Osteocyte (in vitro differentiated cells): ENCODE measurements around the gene PDE11A. TPM values are rescaled to one million over a fixed set of nuclear protein-coding genes. Genes with fewer than 3 reads are reported as not detected.

Source experiments
- DNase-seq: peaks from one replicate; pipeline ENCODE4 v3.0.0; 2021; ENCODE audit warnings: mixed read lengths; ENCODE audit not compliant: unreplicated experiment; ENCODE audit errors: extremely low spot score
- H3K27ac Mint-ChIP-seq: one replicate; pipeline ENCODE4 v1.8.0; 2021; ENCODE audit warnings: mild to moderate bottlenecking, mixed read lengths; ENCODE audit not compliant: unreplicated experiment
- H3K27me3 Mint-ChIP-seq: one replicate; pipeline ENCODE4 v1.8.0; 2021; ENCODE audit warnings: mixed read lengths; ENCODE audit not compliant: unreplicated experiment
- H3K36me3 Mint-ChIP-seq: one replicate; pipeline ENCODE4 v1.8.0; 2021; ENCODE audit warnings: mixed read lengths; ENCODE audit not compliant: unreplicated experiment
- H3K4me1 Mint-ChIP-seq: one replicate; pipeline ENCODE4 v1.8.0; 2021; ENCODE audit warnings: mixed read lengths; ENCODE audit not compliant: unreplicated experiment
- H3K4me3 Mint-ChIP-seq: one replicate; pipeline ENCODE4 v1.8.0; 2021; ENCODE audit warnings: mild to moderate bottlenecking, moderate library complexity, mixed read lengths; ENCODE audit not compliant: unreplicated experiment
- H3K9me3 Mint-ChIP-seq: one replicate; pipeline ENCODE4 v1.8.0; 2021; ENCODE audit warnings: mixed read lengths; ENCODE audit not compliant: unreplicated experiment
- CTCF ChIP-seq: fragments of 200-600 bp; sonication (generic); IDR thresholded peaks from 2 replicates; pipeline ENCODE4 v1.5.0; 2021; ENCODE audit warnings: antibody characterized with exemption, mild to moderate bottlenecking, moderate library complexity
- total RNA-seq: library from RNA; stranded (reverse); gene quantifications from 2 replicates; pipeline ENCODE4 v1.2.1, GENCODE V29; 2021

Gene PDE11A
- total RNA-seq, 1 donor from 2014 or later: 0.05 TPM

- Mint-ChIP-seq H3K27me3 (no peaks in the 10 kb centered on the region), H3K4me3 (no peak overlapping the region), H3K27ac (no peak overlapping the region), H3K9me3 (no peaks in the 10 kb centered on the region), H3K4me1 (no peaks in the 10 kb centered on the region), H3K36me3 (no peaks in the 10 kb centered on the region)
- DNase-seq: no peak
- TF ChIP-seq CTCF: no peak
Observed at GRCh38 chr2:177894546-177894945, 178.0 kb downstream of the PDE11A start.

GRCh38 chr2:177893880-177894279 is 178.7 kb downstream of the PDE11A start:
- no peaks in the 10 kb centered on the region for H3K9me3 Mint-ChIP-seq
- no peaks in the 10 kb centered on the region for H3K36me3 Mint-ChIP-seq
- DNase-seq: no peak
- no peak overlapping the region for H3K27ac Mint-ChIP-seq
- no peak overlapping the region for H3K4me3 Mint-ChIP-seq
- TF ChIP-seq CTCF: no peak
- no peaks in the 10 kb centered on the region for H3K4me1 Mint-ChIP-seq
- H3K27me3 Mint-ChIP-seq: no peaks in the 10 kb centered on the region

- H3K4me3 Mint-ChIP-seq: no peak overlapping the region
- H3K27me3 Mint-ChIP-seq: no peaks in the 10 kb centered on the region
- H3K4me1 Mint-ChIP-seq: no peaks in the 10 kb centered on the region
- DNase-seq: no peak
- no peaks in the 10 kb centered on the region for H3K9me3 Mint-ChIP-seq
- no peak overlapping the region for H3K27ac Mint-ChIP-seq
- H3K36me3 Mint-ChIP-seq: no peaks in the 10 kb centered on the region
- TF ChIP-seq CTCF: no peak
Observed at GRCh38 chr2:177891533-177891932, 181.0 kb downstream of the PDE11A start.

- no peak overlapping the region for H3K4me3 Mint-ChIP-seq
- H3K4me1 Mint-ChIP-seq: no peaks in the 10 kb centered on the region
- DNase-seq: no peak
- TF ChIP-seq CTCF: no peak
- no peaks in the 10 kb centered on the region for H3K9me3 Mint-ChIP-seq
- no peaks in the 10 kb centered on the region for H3K27me3 Mint-ChIP-seq
- no peak overlapping the region for H3K27ac Mint-ChIP-seq
- H3K36me3 Mint-ChIP-seq: no peaks in the 10 kb centered on the region
Observed at GRCh38 chr2:177889818-177890460, 182.6 kb downstream of the PDE11A start.

- H3K9me3 Mint-ChIP-seq: no peaks in the 10 kb centered on the region
Observed at GRCh38 chr2:177888581-177888980, 184.0 kb downstream of the PDE11A start.

More at GRCh38 chr2:177888581-177888980, 184.0 kb downstream of the PDE11A start:
- DNase-seq: no peak
- no peak overlapping the region for H3K27ac Mint-ChIP-seq
- TF ChIP-seq CTCF: no peak
- H3K4me3 Mint-ChIP-seq: no peak overlapping the region
- no peaks in the 10 kb centered on the region for H3K4me1 Mint-ChIP-seq
- H3K27me3 Mint-ChIP-seq: no peaks in the 10 kb centered on the region
- H3K36me3 Mint-ChIP-seq: no peaks in the 10 kb centered on the region
